Gastroesophageal sphincter (tissue), 4 donors: ENCODE results near the gene SPSB3. TPM values are rescaled to one million over a fixed set of nuclear protein-coding genes. Genes with fewer than 3 reads are reported as not detected.
A peak's percentile ranks its signal among the peaks of the same experiment; 100 is the strongest.

Experiments
- ATAC-seq: fragments of 150-250 bp; one replicate; pipeline ENCODE4 v1.9.1; 2016; ENCODE audit warnings: mild to moderate bottlenecking, moderate library complexity
- H3K27ac ChIP-seq, 4 donors: fragments of 200-600 bp; sonication (generic) in 3 of 4; 1 replicate in 3 of 4; 2 replicates in 1 of 4; pipeline ENCODE4 v1.5.1; 2016 to 2019
- H3K27me3 ChIP-seq: fragments of 200-600 bp; sonication (generic); one replicate; pipeline ENCODE4 v1.5.1; 2019
- H3K36me3 ChIP-seq, 2 donors: fragments of 200-600 bp; sonication (generic); one replicate each; pipeline ENCODE4 v1.5.1; 2019; ENCODE audit warnings: control low read depth in 1 of 2
- H3K4me1 ChIP-seq, 3 donors: fragments of 200-600 bp; sonication (generic); 1 replicate in 2 of 3; 2 replicates in 1 of 3; pipeline ENCODE4 v1.5.1; 2016 to 2019; ENCODE audit warnings: control low read depth in 2 of 3
- H3K4me3 ChIP-seq, 2 donors: fragments of 200-600 bp; sonication (generic); one replicate each; pipeline ENCODE4 v1.5.1; 2019; ENCODE audit warnings: mild to moderate bottlenecking in 1 of 2, moderate library complexity in 1 of 2
- H3K9me3 ChIP-seq, 3 donors: fragments of 200-600 bp; sonication (generic); one replicate each; pipeline ENCODE4 v1.5.1; 2017 to 2019; ENCODE audit warnings: control low read depth in 2 of 3
- CTCF ChIP-seq, 4 experiments: fragments of 200-600 bp in 2 of 4; fragments of 450-650 bp in 2 of 4; sonication (generic) in 1 of 4; IDR thresholded peaks; one replicate each; pipeline ENCODE4 v1.5.1; 2017 to 2019; ENCODE audit warnings: antibody characterized with exemption in 4 of 4, mild to moderate bottlenecking in 2 of 4, moderate library complexity in 2 of 4
- EP300 ChIP-seq: sonication (generic); formaldehyde crosslinking; IDR thresholded peaks from one replicate; pipeline ENCODE4 v1.6.1; 2017; ENCODE audit warnings: antibody characterized with exemption, mild to moderate bottlenecking
- POLR2A ChIP-seq, 2 donors: fragments of 450-650 bp; IDR thresholded peaks; one replicate each; pipeline ENCODE4 v1.6.1; 2017; ENCODE audit warnings: antibody characterized with exemption in 2 of 2, mild to moderate bottlenecking in 2 of 2, moderate library complexity in 1 of 2
- POLR2AphosphoS5 ChIP-seq: sonication (generic); formaldehyde crosslinking; IDR thresholded peaks from one replicate; pipeline ENCODE4 v1.6.1; 2017; ENCODE audit warnings: antibody characterized with exemption
- WGBS, 2 donors: methylation state at CpG; one replicate each; pipeline ENCODE4 v1.1.5; 2018; ENCODE audit warnings: low coverage in 1 of 2; 5-methylcytosine and 5-hydroxymethylcytosine counted together
- total RNA-seq, 4 donors: library from RNA; depleted of rRNA; stranded (reverse); fragments of >200 nt; gene quantifications; one replicate each; pipeline ENCODE4 v1.1.0, GENCODE V29; 2016

SPSB3 gene
- total RNA-seq, result 10 to 100 TPM; 52.4 to 81.1 (median 75.4) TPM

- peak; percentile 97 for ATAC-seq
- Histone ChIP-seq H3K9me3 (no peaks in the 10 kb centered on the region), H3K36me3 (peaks cover 0 to 62% of the 10 kb centered on the region in 2 donors), H3K27ac (peak within 1 kb of the TSS; percentile 79 to 97 (median 94)), H3K4me1 (peaks cover 3 to 76% (median 32%) of the 10 kb centered on the region in 3 donors), H3K4me3 (peak within 1 kb of the TSS; percentile 79 to 85), H3K27me3 (no peaks in the 10 kb centered on the region)
- no CpG with 5 or more reads among the region's 102 CpGs for WGBS, 2 donors
- no peak for TF ChIP-seq EP300
- peak; percentile 89 to 92 for TF ChIP-seq POLR2A (IDR thresholded peaks at IDR 0.05)
- peak; percentile 87 for TF ChIP-seq POLR2AphosphoS5
- TF ChIP-seq CTCF (IDR thresholded peaks at IDR 0.05), result peak in 2 of 4 experiments; percentile 5 to 14
Measured at GRCh38 chr16:1782408-1783264, at the start of gene SPSB3, which contains the start of gene NUBP2. TSS of gene SPSB3 (minus strand) at chr16:1782571. CDS start at chr16:1781483, 1,088 bp downstream. TSS of gene NUBP2 (plus strand) at chr16:1782960. CDS start at chr16:1783021, 61 bp downstream.

DNA sequence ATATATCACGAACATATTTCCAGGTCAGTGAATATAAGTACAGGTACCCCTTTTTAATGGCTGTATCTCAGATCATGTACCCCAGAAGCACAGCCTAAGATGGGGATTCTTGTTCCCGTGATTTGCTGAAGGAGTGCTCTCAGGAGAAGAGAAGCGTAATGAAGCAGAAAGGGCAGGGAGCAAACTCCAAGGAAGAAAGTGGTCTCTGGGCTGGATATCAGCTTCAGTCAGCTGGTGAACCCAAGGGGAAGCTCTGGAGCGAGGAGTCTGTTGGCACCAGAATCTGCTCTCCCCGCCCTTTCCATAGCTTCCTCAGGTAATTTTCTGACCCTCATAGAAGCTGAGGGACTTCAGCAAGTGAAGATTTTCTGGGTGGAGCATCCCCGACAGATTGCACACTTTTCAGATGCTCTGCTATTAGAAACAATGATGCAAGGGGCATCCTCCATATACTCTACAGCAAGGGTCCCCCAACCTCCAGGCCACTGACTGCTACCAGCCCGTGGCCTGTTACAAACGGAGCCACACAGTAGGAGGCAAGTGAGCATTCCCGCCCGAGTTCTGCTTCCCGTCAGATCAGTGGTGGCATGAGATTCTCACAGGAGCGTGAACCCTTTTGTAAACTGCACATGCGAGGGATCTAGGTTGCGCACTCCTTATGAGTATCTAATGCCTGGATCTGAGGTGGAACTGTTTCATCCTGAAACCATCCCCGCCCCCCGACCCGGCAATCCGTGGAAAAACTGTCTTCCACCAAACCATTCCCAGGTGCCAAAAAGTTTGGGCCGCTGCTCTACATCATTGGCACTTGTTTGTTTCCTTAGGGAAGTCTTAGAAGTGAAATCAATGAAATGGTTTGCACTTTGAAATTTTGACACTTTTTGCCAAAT, 49.1 kb upstream of the SPSB3 start:
- no peaks in the 10 kb centered on the region for H3K27me3 ChIP-seq
- no peak overlapping the region for H3K4me3 ChIP-seq
- no peak for ATAC-seq
- peaks cover 0 to 16% of the 10 kb centered on the region in 2 donors for H3K36me3 ChIP-seq
- H3K9me3 ChIP-seq, result no peaks in the 10 kb centered on the region
- H3K4me1 ChIP-seq, result peaks cover 0 to 36% (median 9%) of the 10 kb centered on the region in 3 donors
- no peak overlapping the region for H3K27ac ChIP-seq
- 68 to 81% methylated on average over 12 to 13 of the region's 19 CpGs for WGBS, 2 donors
- TF ChIP-seq POLR2A (IDR thresholded peaks at IDR 0.05) (no peak), CTCF (IDR thresholded peaks at IDR 0.05) (no peak), EP300 (no peak), POLR2AphosphoS5 (no peak)

DNA sequence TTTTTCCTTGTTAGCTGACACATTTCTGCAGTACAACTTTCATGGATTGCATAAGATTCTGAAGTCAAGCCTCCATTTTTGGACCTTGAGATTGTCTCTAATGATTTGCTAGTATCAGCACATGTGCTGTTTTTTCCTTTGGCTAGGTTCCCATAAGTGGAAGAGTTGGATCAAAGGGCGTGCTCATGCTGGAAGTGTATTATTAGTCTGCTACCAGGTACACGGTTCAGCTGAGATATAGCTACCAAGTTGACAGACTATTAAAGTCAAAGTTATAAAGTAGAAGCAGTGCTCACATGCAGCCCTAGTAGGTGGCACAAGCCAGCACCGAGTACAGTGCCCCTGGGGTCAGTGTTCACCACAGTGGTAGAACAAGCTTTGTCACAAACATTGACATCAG, 47.8 kb upstream of the SPSB3 start:
- Histone ChIP-seq H3K27me3 (no peaks in the 10 kb centered on the region), H3K27ac (no peak overlapping the region), H3K4me3 (no peak overlapping the region), H3K9me3 (no peaks in the 10 kb centered on the region), H3K36me3 (peaks cover 0 to 16% of the 10 kb centered on the region in 2 donors), H3K4me1 (peaks cover 0 to 44% (median 16%) of the 10 kb centered on the region in 3 donors)
- TF ChIP-seq POLR2AphosphoS5, result no peak
- no peak for TF ChIP-seq POLR2A (IDR thresholded peaks at IDR 0.05)
- TF ChIP-seq CTCF (IDR thresholded peaks at IDR 0.05), result no peak
- no peak for TF ChIP-seq EP300
- 50 to 80% methylated on average over 1 to 3 of the region's 3 CpGs for WGBS, 2 donors
- no peak for ATAC-seq

GRCh38 chr16:1828645-1829410, 46.5 kb upstream of the SPSB3 start:
- no peak for TF ChIP-seq POLR2AphosphoS5
- TF ChIP-seq CTCF (IDR thresholded peaks at IDR 0.05), result no peak
- no peak for TF ChIP-seq EP300
- no peak for TF ChIP-seq POLR2A (IDR thresholded peaks at IDR 0.05)
- H3K4me3 ChIP-seq, result no peak overlapping the region
- 75 to 85% methylated on average over 8 to 11 of the region's 11 CpGs for WGBS, 2 donors

More at GRCh38 chr16:1828645-1829410, 46.5 kb upstream of the SPSB3 start:
- Histone ChIP-seq H3K27me3 (no peaks in the 10 kb centered on the region), H3K27ac (no peak overlapping the region), H3K36me3 (peaks cover 0 to 16% of the 10 kb centered on the region in 2 donors), H3K4me1 (peaks cover 0 to 57% (median 23%) of the 10 kb centered on the region in 3 donors), H3K9me3 (no peaks in the 10 kb centered on the region)
- no peak for ATAC-seq
